ENCODE measurements around the gene ME3. TPM values are rescaled to one million over a fixed set of nuclear protein-coding genes. Genes with fewer than 3 reads are reported as not detected.

Gene ME3
- polyA plus RNA-seq, 1 donor (not counting 4 experiments of a cell fraction or from before 2014, with no cell fraction given), result 1.0 TPM

DNA sequence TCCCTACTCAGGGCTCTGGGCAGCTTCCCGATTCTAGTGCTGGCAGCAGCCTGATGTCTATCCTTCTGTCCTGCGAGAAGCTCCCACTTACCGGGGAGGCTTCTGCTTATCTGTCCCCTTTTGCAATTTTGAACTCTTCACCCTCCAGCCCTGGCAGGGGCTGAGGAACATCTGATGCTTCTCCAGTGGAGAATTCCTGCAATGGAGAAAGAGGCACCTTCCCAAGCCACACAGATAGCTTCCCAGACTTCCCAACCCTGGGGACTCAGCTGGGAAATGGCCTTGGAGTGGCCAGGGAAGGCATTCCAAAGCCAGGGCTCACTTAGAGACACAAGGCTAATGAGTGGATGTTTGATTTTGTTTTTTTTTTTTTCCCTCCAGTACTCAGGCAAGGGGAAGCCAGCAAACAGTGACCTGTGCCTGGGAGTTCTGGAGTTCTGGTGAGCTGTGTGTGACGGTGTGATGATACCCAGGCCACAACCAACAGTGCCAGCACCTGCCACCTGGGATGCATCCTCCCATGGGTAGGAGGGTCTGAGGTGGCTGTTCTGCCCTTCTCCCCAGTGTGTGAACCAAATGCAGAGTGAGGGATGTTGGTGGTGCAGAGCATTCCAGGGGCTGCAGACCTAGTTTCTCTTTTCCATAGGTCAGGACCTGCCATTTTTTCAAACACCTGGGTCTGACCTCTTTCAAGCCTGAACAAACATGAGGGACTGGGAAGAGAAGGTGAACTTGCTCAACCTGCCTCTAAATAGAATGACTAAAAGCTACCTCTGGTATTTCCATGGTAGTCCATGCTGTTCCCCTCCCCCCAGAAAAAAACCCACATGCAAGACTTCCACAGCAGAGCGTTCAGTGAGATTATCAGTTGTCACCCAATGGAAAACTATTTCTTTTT, 202.7 kb downstream of the ME3 start:
- Histone ChIP-seq H3K9me3 (ENCODE audit: control insufficient read depth, low read depth, low read length) (no peaks in the 10 kb centered on the region), H3K4me2 (ENCODE audit: control insufficient read depth, extremely low read depth, insufficient read depth, low read depth, low read length) (no peak overlapping the region), H2AFZ (ENCODE audit: control insufficient read depth, low read length) (no peak overlapping the region), H3K27me3 (ENCODE audit: control insufficient read depth, extremely low read depth, insufficient read depth, low read length) (no peaks in the 10 kb centered on the region), H4K20me1 (ENCODE audit: control insufficient read depth, extremely low read depth, insufficient read depth, low read length) (no peaks in the 10 kb centered on the region), H3K9me1 (ENCODE audit: control insufficient read depth, extremely low read depth, insufficient read depth, low read length) (no peaks in the 10 kb centered on the region), H3K27ac (ENCODE audit: control insufficient read depth, insufficient read depth, low read length) (no peak overlapping the region), H3K9ac (ENCODE audit: control insufficient read depth, extremely low read depth, insufficient read depth, low read length) (no peak overlapping the region), H3K4me3 (ENCODE audit: control insufficient read depth in 2 of 3, extremely low read depth in 1 of 3, insufficient read depth in 2 of 3, low read depth in 1 of 3, low read length in 3 of 3) (no peak overlapping the region), H3K79me2 (ENCODE audit: control insufficient read depth, insufficient read depth, low read length) (no peaks in the 10 kb centered on the region), H3K36me3 (ENCODE audit: control insufficient read depth in 2 of 2, extremely low read depth in 1 of 2, insufficient read depth in 2 of 2, low read length in 2 of 2) (no peaks in the 10 kb centered on the region), H3K4me1 (ENCODE audit: control insufficient read depth, extremely low read depth, insufficient read depth, low read length) (peaks cover 11% of the 10 kb centered on the region)
- dilution Hi-C loops (cut with MboI; ENCODE audit: extremely low pct_ligation_motif_present, low sequenced_read_pairs), result no loop called here
- FAIRE-seq (no peak), DNase-seq (ENCODE audit: low read depth, low spot score) (no peak)
- TF ChIP-seq, protein P1, sequence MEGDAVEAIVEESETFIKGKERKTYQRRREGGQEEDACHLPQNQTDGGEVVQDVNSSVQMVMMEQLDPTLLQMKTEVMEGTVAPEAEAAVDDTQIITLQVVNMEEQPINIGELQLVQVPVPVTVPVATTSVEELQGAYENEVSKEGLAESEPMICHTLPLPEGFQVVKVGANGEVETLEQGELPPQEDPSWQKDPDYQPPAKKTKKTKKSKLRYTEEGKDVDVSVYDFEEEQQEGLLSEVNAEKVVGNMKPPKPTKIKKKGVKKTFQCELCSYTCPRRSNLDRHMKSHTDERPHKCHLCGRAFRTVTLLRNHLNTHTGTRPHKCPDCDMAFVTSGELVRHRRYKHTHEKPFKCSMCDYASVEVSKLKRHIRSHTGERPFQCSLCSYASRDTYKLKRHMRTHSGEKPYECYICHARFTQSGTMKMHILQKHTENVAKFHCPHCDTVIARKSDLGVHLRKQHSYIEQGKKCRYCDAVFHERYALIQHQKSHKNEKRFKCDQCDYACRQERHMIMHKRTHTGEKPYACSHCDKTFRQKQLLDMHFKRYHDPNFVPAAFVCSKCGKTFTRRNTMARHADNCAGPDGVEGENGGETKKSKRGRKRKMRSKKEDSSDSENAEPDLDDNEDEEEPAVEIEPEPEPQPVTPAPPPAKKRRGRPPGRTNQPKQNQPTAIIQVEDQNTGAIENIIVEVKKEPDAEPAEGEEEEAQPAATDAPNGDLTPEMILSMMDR (optimal IDR thresholded peaks at IDR 0.05 in 1 of 3, IDR thresholded peaks at IDR 0.05 in 1 of 3, conservative IDR thresholded peaks at IDR 0.05 in 1 of 3; ENCODE audit: extremely low read depth in 1 of 3, insufficient read depth in 2 of 3, low read length in 3 of 3), result no peak
- TF ChIP-seq EZH2 (IDR thresholded peaks at IDR 0.05; ENCODE audit: low read length), result no peak

DNA sequence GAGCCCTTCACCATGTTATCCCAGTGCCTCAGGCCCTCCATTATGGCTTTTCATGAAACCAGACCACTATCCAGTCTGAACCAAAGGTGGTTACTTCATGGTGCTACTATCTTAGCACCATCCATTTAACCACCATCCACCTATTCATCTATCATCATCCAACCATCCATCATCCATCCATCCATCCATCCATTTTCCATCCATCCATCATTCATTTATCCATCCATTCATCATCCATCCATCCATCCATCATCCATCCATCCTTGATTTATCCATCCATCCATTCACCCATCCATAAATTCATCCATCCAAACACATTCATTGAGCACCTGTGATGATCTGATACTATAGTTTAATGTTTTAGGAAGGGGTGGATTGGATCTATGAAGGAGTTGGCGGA, 204.2 kb downstream of the ME3 start:
- Histone ChIP-seq H3K9me3 (ENCODE audit: control insufficient read depth, low read depth, low read length) (no peaks in the 10 kb centered on the region), H3K4me2 (ENCODE audit: control insufficient read depth, extremely low read depth, insufficient read depth, low read depth, low read length) (no peak overlapping the region), H3K9me1 (ENCODE audit: control insufficient read depth, extremely low read depth, insufficient read depth, low read length) (no peaks in the 10 kb centered on the region), H3K27me3 (ENCODE audit: control insufficient read depth, extremely low read depth, insufficient read depth, low read length) (no peaks in the 10 kb centered on the region), H3K9ac (ENCODE audit: control insufficient read depth, extremely low read depth, insufficient read depth, low read length) (no peak overlapping the region), H4K20me1 (ENCODE audit: control insufficient read depth, extremely low read depth, insufficient read depth, low read length) (no peaks in the 10 kb centered on the region), H3K79me2 (ENCODE audit: control insufficient read depth, insufficient read depth, low read length) (no peaks in the 10 kb centered on the region), H3K4me1 (ENCODE audit: control insufficient read depth, extremely low read depth, insufficient read depth, low read length) (peaks cover 14% of the 10 kb centered on the region), H3K27ac (ENCODE audit: control insufficient read depth, insufficient read depth, low read length) (no peak overlapping the region), H2AFZ (ENCODE audit: control insufficient read depth, low read length) (no peak overlapping the region), H3K4me3 (ENCODE audit: control insufficient read depth in 2 of 3, extremely low read depth in 1 of 3, insufficient read depth in 2 of 3, low read depth in 1 of 3, low read length in 3 of 3) (no peak overlapping the region), H3K36me3 (ENCODE audit: control insufficient read depth in 2 of 2, extremely low read depth in 1 of 2, insufficient read depth in 2 of 2, low read length in 2 of 2) (no peaks in the 10 kb centered on the region)
- dilution Hi-C loops (cut with MboI; ENCODE audit: extremely low pct_ligation_motif_present, low sequenced_read_pairs), result no loop called here
- TF ChIP-seq, protein P1 (optimal IDR thresholded peaks at IDR 0.05 in 1 of 3, IDR thresholded peaks at IDR 0.05 in 1 of 3, conservative IDR thresholded peaks at IDR 0.05 in 1 of 3; ENCODE audit: extremely low read depth in 1 of 3, insufficient read depth in 2 of 3, low read length in 3 of 3), result no peak
- TF ChIP-seq EZH2 (IDR thresholded peaks at IDR 0.05; ENCODE audit: low read length), result no peak
- FAIRE-seq (no peak), DNase-seq (ENCODE audit: low read depth, low spot score) (no peak)
